ENCODE data around the gene CARNS1. TPM values are rescaled to one million over a fixed set of nuclear protein-coding genes. Genes with fewer than 3 reads are reported as not detected.

CARNS1 gene
- total and polyA plus RNA-seq, 2 of the 8 experiments (the other 6 are each of a cell fraction or from before 2014, with no cell fraction given), result 0.82 to 1.1 TPM

DNA sequence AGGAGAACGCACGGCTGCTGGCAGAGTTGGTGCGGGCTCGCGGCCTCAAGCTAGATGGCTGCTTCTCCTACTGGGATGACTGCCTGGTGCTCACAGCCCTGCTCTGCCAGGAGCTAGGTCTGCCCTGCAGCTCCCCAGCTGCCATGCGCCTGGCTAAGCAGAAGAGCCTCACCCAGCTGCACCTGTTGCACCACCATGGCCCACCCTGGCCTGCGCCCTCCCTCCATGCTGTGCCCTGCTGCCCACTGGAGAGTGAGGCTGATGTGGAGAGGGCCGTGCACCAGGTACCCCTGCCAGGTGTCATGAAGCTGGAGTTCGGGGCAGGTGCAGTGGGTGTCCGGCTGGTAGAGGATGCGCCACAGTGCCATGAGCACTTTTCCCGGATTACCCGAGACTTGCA is 8.0 kb downstream of the CARNS1 start:
- Histone ChIP-seq H2BK12ac (ENCODE audit: low read depth, low read length) (0 out of 2 replicates have a peak overlapping the region, but pooled peaks have one; percentile 39), H3K23ac (ENCODE audit: insufficient read length) (no peak overlapping the region), H4K20me1 (replicated peaks in 1 of 2; ENCODE audit: control insufficient read depth in 1 of 2, insufficient read depth in 2 of 2, low read length in 2 of 2) (peaks cover 0 to 3% of the 10 kb centered on the region in 2 experiments), H3K14ac (ENCODE audit: insufficient read length) (no peak overlapping the region), H2BK5ac (ENCODE audit: low read depth, low read length) (no peak overlapping the region), H3K9me3 (ENCODE audit: insufficient read depth in 2 of 2, low read depth in 1 of 2, low read length in 1 of 2) (no peaks in the 10 kb centered on the region), H2AFZ (ENCODE audit: low read length) (no peak overlapping the region), H2BK20ac (ENCODE audit: low read length) (no peak overlapping the region), H3K4me1 (replicated peaks in 1 of 4; ENCODE audit: control insufficient read depth in 3 of 4, insufficient read depth in 4 of 4, low read length in 3 of 4) (peaks cover 0 to 9% (median 5%) of the 10 kb centered on the region in 4 experiments; a peak in 4 of 7 replicates), H3K27me3 (replicated peaks in 1 of 4; ENCODE audit: control insufficient read depth in 3 of 4, extremely low read depth in 1 of 4, insufficient read depth in 3 of 4, low read length in 3 of 4) (peaks cover 0 to 8% (median 5%) of the 10 kb centered on the region in 4 experiments; a peak in 4 of 7 replicates), H3K18ac (ENCODE audit: extremely low read depth, low read length) (no peak overlapping the region), H2BK15ac (ENCODE audit: low read length) (no peak overlapping the region; the same call in 1 of the 2 replicates), H3K4me2 (ENCODE audit: insufficient read depth in 1 of 2, low read depth in 2 of 2, low read length in 2 of 2) (no peak overlapping the region), H3K36me3 (ENCODE audit: control insufficient read depth in 2 of 4, insufficient read depth in 4 of 4, low read length in 3 of 4) (no peaks in the 10 kb centered on the region), H3K79me2 (ENCODE audit: control insufficient read depth in 1 of 2, insufficient read depth in 2 of 2, low read length in 2 of 2) (no peaks in the 10 kb centered on the region), H2BK120ac (replicated peaks; ENCODE audit: low read depth, low read length) (no peak overlapping the region), H2AK5ac (ENCODE audit: low read depth, low read length) (no peak overlapping the region), H4K8ac (ENCODE audit: extremely low read depth, insufficient read depth, low read length) (no peak overlapping the region; the same call in 1 of the 2 replicates), H3K9ac (replicated peaks in 1 of 4; ENCODE audit: extremely low read depth in 1 of 4, low read depth in 3 of 4, low read length in 3 of 4) (no peak overlapping the region), H3K27ac (ENCODE audit: low read depth, low read length) (no peak overlapping the region), H3K4ac (replicated peaks; ENCODE audit: insufficient read length, low read depth, low read length) (no peak overlapping the region), H3K79me1 (ENCODE audit: low read depth, low read length) (no peaks in the 10 kb centered on the region), H3K56ac (replicated peaks; ENCODE audit: insufficient read length, low read depth, low read length) (no peak overlapping the region), H3K4me3 (ENCODE audit: extremely low read depth in 1 of 4, insufficient read depth in 2 of 4, low read depth in 3 of 4, low read length in 4 of 4) (no peak overlapping the region), H4K5ac (ENCODE audit: insufficient read length, low read depth, low read length) (no peak overlapping the region), H3K23me2 (ENCODE audit: low read depth, low read length) (peaks cover 14% of the 10 kb centered on the region), H4K91ac (replicated peaks; ENCODE audit: insufficient read length, low read length) (no peak overlapping the region)
- FAIRE-seq (no peak), DNase-seq (ENCODE audit: low read depth in 1 of 2, low spot score in 2 of 2) (no peak)
- ChIA-PET POLR2A (ENCODE audit: partially characterized antibody) (interaction anchor here (0.9 to 10.2 kb wide), 6 partner anchors 9 to 54 kb away, joined by 3 to 104 read pairs (median 4); partner anchors contain the start of genes PPP1CA and PTPRCAP), CTCF (ENCODE audit: partially characterized antibody) (interaction anchor here (0.5 to 1.8 kb wide), 7 partner anchors 22 to 327 kb away, joined by 3 to 7 read pairs (median 3); partner anchors contain the start of gene PPP1CA)
- WGBS, 2 experiments (ENCODE audit: extremely low coverage in 1 of 2, insufficient coverage in 1 of 2, insufficient read length in 1 of 2, insufficient replicate concordance in 2 of 2, low coverage in 1 of 2, low lambda C conversion rate in 2 of 2, missing lambda C conversion rate in 1 of 2), result 93% methylated on average over 12 of the region's 13 CpGs; no CpG with 5 or more reads in 1 of the 2 experiments
- TF ChIP-seq POU5F1 (IDR thresholded peaks at IDR 0.05; ENCODE audit: low read depth, low read length) (no peak), RXRA (IDR thresholded peaks at IDR 0.05; ENCODE audit: insufficient read depth, low read depth, low read length) (no peak), ZNF274 (IDR thresholded peaks at IDR 0.05; ENCODE audit: borderline replicate concordance, extremely low read depth, low read length) (no peak), RFX5 (IDR thresholded peaks at IDR 0.05; ENCODE audit: borderline replicate concordance, low read depth, low read length) (no peak), KDM4A (IDR thresholded peaks at IDR 0.05; ENCODE audit: low read depth, low read length, severe bottlenecking) (no peak), JUND (IDR thresholded peaks at IDR 0.05; ENCODE audit: low read length) (no peak), TEAD4 (IDR thresholded peaks at IDR 0.05; ENCODE audit: low read depth, low read length) (no peak), BRCA1 (IDR thresholded peaks at IDR 0.05; ENCODE audit: low read depth, low read length) (no peak), SP2 (IDR thresholded peaks at IDR 0.05; ENCODE audit: low read length) (no peak)
